GM12892 (cell line): ENCODE results near the gene FBXO24.
A peak's percentile ranks its signal among the peaks of the same experiment; 100 is the strongest.

Experiments used
- POLR2A ChIP-seq: IDR thresholded peaks from 2 replicates; pipeline ENCODE4 v1.6.1; 2011; ENCODE audit warnings: low read depth, low read length, control low read depth
- POLR2AphosphoS5 ChIP-seq: IDR thresholded peaks from 2 replicates; pipeline ENCODE4 v1.6.1; 2011; ENCODE audit warnings: low read depth, low read length, control low read depth
- TAF1 ChIP-seq: IDR thresholded peaks from 2 replicates; pipeline ENCODE4 v1.6.1; 2011; ENCODE audit warnings: low read depth, mild to moderate bottlenecking, control low read depth, low read length, borderline replicate concordance

DNA sequence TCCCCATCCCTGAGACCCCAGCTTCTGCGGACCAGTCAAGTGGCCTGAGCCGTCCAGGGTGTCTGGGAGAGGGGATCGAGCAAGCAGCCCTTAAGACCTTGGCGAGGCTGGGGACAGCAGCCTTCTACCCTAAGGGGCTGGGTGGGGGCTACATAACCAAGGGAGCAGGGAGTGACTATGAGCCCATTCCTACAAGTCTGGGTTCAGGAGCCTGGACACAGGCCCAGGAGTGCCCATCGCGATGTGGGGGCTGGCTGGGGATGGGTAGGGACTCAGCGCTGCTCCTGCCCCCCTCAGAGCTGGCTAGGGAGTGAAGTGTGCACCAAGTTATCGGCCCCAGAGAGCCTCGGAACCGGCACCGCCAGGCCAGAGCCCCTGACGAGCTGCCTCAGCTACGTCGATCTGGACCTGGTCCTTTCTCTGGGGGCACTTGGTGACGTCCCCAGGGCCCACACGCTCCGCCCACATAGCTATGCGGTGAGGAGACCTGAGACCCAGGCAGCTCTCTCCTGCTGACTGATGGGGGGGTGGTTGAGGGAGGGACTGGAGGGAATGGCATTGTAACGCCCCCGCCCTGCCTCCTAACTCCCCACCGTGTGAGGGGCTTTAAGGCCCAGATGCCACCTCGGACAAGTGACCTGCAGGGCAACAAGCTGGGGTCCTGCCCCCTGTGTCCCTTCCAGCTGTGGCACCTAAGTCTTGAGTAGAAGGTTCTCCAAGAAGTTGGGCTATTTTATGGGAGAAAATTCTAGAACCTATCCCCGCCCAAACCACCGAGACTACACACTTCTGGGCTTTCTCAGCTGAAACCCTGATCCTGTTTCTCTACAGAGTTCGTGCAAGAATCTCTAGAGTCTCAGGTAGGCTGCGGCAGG lies 14.9 kb upstream of the FBXO24 start:
- TF ChIP-seq TAF1 (no peak), POLR2AphosphoS5 (0 out of 2 replicates have a peak, but pooled peaks have one; percentile 17), POLR2A (no peak)
